Endodermal cell (in vitro differentiated cells): Measurements from ENCODE around the gene FTCD. TPM values are rescaled to one million over a fixed set of nuclear protein-coding genes. Genes with fewer than 3 reads are reported as not detected.

ENCODE experiments used
- DNase-seq: peaks from one replicate; pipeline ENCODE4 v3.0.0-alpha.2; 2017
- H3K27ac ChIP-seq: 2 replicates; pipeline ENCODE4 v1.5.1; 2013; ENCODE audit warnings: mild to moderate bottlenecking, low read depth, low read length, moderate library complexity
- H3K27me3 ChIP-seq: 2 replicates; pipeline ENCODE4 v1.6.1; 2013; ENCODE audit warnings: mild to moderate bottlenecking, low read length, moderate library complexity; ENCODE audit not compliant: insufficient read depth, control insufficient read depth, poor library complexity, severe bottlenecking
- H3K36me3 ChIP-seq: 2 replicates; pipeline ENCODE4 v1.7.0; 2013; ENCODE audit warnings: mild to moderate bottlenecking, low read length, moderate library complexity; ENCODE audit not compliant: control insufficient read depth, insufficient read depth
- H3K4me1 ChIP-seq: one replicate; pipeline ENCODE4 v1.7.0; 2013; ENCODE audit warnings: low read length; ENCODE audit not compliant: control insufficient read depth, insufficient read depth
- H3K4me3 ChIP-seq: 2 replicates; pipeline ENCODE4 v1.5.1; 2013; ENCODE audit warnings: mild to moderate bottlenecking, low read length, moderate library complexity
- H3K9ac ChIP-seq: 2 replicates; pipeline ENCODE4 v1.6.1; 2013; ENCODE audit warnings: mild to moderate bottlenecking, low read length, moderate library complexity; ENCODE audit not compliant: poor library complexity, severe bottlenecking; ENCODE audit errors: extremely low read depth
- H3K9me3 ChIP-seq: 2 replicates; pipeline ENCODE4 v1.6.1; 2013; ENCODE audit warnings: mild to moderate bottlenecking, low read length, moderate library complexity; ENCODE audit not compliant: control insufficient read depth
- H3K27ac Mint-ChIP-seq: 2 replicates; pipeline ENCODE4 v1.8.0; 2020; ENCODE audit warnings: mixed read lengths
- H3K27me3 Mint-ChIP-seq: 2 replicates; pipeline ENCODE4 v1.8.0; 2021; ENCODE audit warnings: mild to moderate bottlenecking, mixed read lengths; ENCODE audit not compliant: insufficient read depth
- H3K36me3 Mint-ChIP-seq: 2 replicates; pipeline ENCODE4 v1.8.0; 2020; ENCODE audit warnings: low read depth, mixed read lengths
- H3K4me1 Mint-ChIP-seq: 2 replicates; pipeline ENCODE4 v1.8.0; 2020; ENCODE audit warnings: mixed read lengths
- H3K4me3 Mint-ChIP-seq: 2 replicates; pipeline ENCODE4 v1.8.0; 2020; ENCODE audit warnings: mild to moderate bottlenecking, moderate library complexity, mixed read lengths
- H3K9me3 Mint-ChIP-seq: 2 replicates; pipeline ENCODE4 v1.8.0; 2020; ENCODE audit warnings: mild to moderate bottlenecking, mixed read lengths
- CTCF ChIP-seq: fragments of 200-600 bp; sonication (generic); conservative IDR thresholded peaks from 2 replicates; pipeline ENCODE4 v1.5.0; 2021; ENCODE audit warnings: antibody characterized with exemption, mild to moderate bottlenecking
- WGBS, 2 experiments: methylation state at CpG; one replicate each; pipeline versions ENCODE4 v1.1.5 to v1.1.7; 2013; ENCODE audit warnings: missing lambda C conversion rate in 2 of 2, mixed read lengths in 1 of 2; ENCODE audit not compliant: insufficient coverage in 1 of 2, insufficient read length in 1 of 2; 5-methylcytosine and 5-hydroxymethylcytosine counted together
- total RNA-seq, 2 donors: library from RNA; stranded (reverse); fragmentation: NEBNext Ultra II Directional in 1 of 2; extraction: Animal tissue kit (Norgen Biotek cat#: 25700) in 1 of 2; gene quantifications; 2 replicates in 1 of 2; 3 replicates in 1 of 2; pipeline ENCODE4 v1.2.1, GENCODE V29; 2021

FTCD gene
- total RNA-seq, 2 donors from 2014 or later: 3.5 to 4.6 TPM

- DNase-seq: no peak
- Mint-ChIP-seq H3K9me3 (peaks cover 50% of the 10 kb centered on the region), H3K27me3 (peaks cover 3% of the 10 kb centered on the region), H3K27ac (no peak overlapping the region), H3K4me3 (no peak overlapping the region), H3K36me3 (no peaks in the 10 kb centered on the region), H3K4me1 (no peaks in the 10 kb centered on the region)
- no peak for TF ChIP-seq CTCF
- H3K27ac ChIP-seq: no peak overlapping the region
- peaks cover 17% of the 10 kb centered on the region for H3K9me3 ChIP-seq
- no peaks in the 10 kb centered on the region for H3K27me3 ChIP-seq
- no peaks in the 10 kb centered on the region for H3K4me1 ChIP-seq
- H3K36me3 ChIP-seq: no peaks in the 10 kb centered on the region
- no peak overlapping the region for H3K4me3 ChIP-seq
- H3K9ac ChIP-seq: no peak overlapping the region
- WGBS, 2 experiments: 94 to 97% methylated on average over 4 to 8 of the region's 8 CpGs
Measured at GRCh38 chr21:46091631-46092025, 63.8 kb downstream of the FTCD start.

GRCh38 chr21:46091118-46091517, 64.3 kb downstream of the FTCD start:
- H3K4me3 ChIP-seq: no peak overlapping the region
- no peak overlapping the region for H3K27ac ChIP-seq
- H3K36me3 ChIP-seq: no peaks in the 10 kb centered on the region
- H3K4me1 ChIP-seq: no peaks in the 10 kb centered on the region
- Mint-ChIP-seq H3K9me3 (peaks cover 51% of the 10 kb centered on the region), H3K27me3 (peaks cover under 1% of the 10 kb centered on the region), H3K36me3 (no peaks in the 10 kb centered on the region), H3K4me1 (no peaks in the 10 kb centered on the region), H3K27ac (no peak overlapping the region), H3K4me3 (no peak overlapping the region)
- WGBS, 2 experiments: 86 to 100% methylated on average over 1 to 4 of the region's 4 CpGs
- no peak for TF ChIP-seq CTCF
- DNase-seq: no peak
- peaks cover 17% of the 10 kb centered on the region for H3K9me3 ChIP-seq
- no peak overlapping the region for H3K9ac ChIP-seq
- H3K27me3 ChIP-seq: no peaks in the 10 kb centered on the region

- no peak overlapping the region for H3K9ac ChIP-seq
- Mint-ChIP-seq H3K4me3 (no peak overlapping the region), H3K27ac (no peak overlapping the region), H3K36me3 (no peaks in the 10 kb centered on the region), H3K9me3 (peaks cover 55% of the 10 kb centered on the region), H3K4me1 (no peaks in the 10 kb centered on the region), H3K27me3 (no peaks in the 10 kb centered on the region)
- no peaks in the 10 kb centered on the region for H3K4me1 ChIP-seq
- no peaks in the 10 kb centered on the region for H3K27me3 ChIP-seq
- H3K4me3 ChIP-seq: no peak overlapping the region
- no peak for TF ChIP-seq CTCF
- no peak for DNase-seq
- WGBS, 2 experiments: 87% methylated on average over 5 of the region's 5 CpGs
- no peak overlapping the region for H3K27ac ChIP-seq
- H3K36me3 ChIP-seq: no peaks in the 10 kb centered on the region
- H3K9me3 ChIP-seq: peaks cover 17% of the 10 kb centered on the region
Measured at GRCh38 chr21:46089285-46089684, 66.1 kb downstream of the FTCD start.
